Astrocyte (in vitro differentiated cells and primary cell): ENCODE data around the gene NDUFA13.

Experiments
- CTCF ChIP-seq: IDR thresholded peaks from 2 replicates; pipeline ENCODE4 v1.5.1; 2011; ENCODE audit warnings: low read depth, mild to moderate bottlenecking, inconsistent platforms, low read length, moderate library complexity; ENCODE audit not compliant: insufficient read depth
- EZH2 ChIP-seq: IDR thresholded peaks from 2 replicates; pipeline ENCODE4 v1.6.1; 2012; ENCODE audit warnings: mild to moderate bottlenecking, low read length, inconsistent platforms; ENCODE audit not compliant: insufficient read depth

- TF ChIP-seq CTCF (no peak), EZH2 (no peak)
Measured at GRCh38 chr19:19487950-19488874, 27.8 kb upstream of the NDUFA13 start.
